SK-N-SH (cell line): ENCODE measurements around the gene CIP2A. TPM values are rescaled to one million over a fixed set of nuclear protein-coding genes. Genes with fewer than 3 reads are reported as not detected.

Experiments used
- ELF1 ChIP-seq: IDR thresholded peaks from 2 replicates; pipeline ENCODE4 v1.4.0; 2012
- EP300 ChIP-seq, 2 experiments: IDR thresholded peaks; 2 replicates each; pipeline versions ENCODE4 v1.4.0 to v1.6.1; 2012; ENCODE audit warnings: borderline replicate concordance in 1 of 2, low read depth in 1 of 2, low read length in 1 of 2
- FOSL2 ChIP-seq: IDR thresholded peaks from 2 replicates; pipeline ENCODE4 v1.4.0; 2012; ENCODE audit warnings: low read depth, mild to moderate bottlenecking, moderate library complexity, borderline replicate concordance
- FOXJ3 ChIP-seq: sonication (generic); formaldehyde crosslinking; IDR thresholded peaks from 2 replicates; pipeline ENCODE4 v1.5.1; 2020; ENCODE audit warnings: mild to moderate bottlenecking, missing genetic modification reagents
- FOXM1 ChIP-seq: IDR thresholded peaks from 2 replicates; pipeline ENCODE4 v1.4.0; 2012; ENCODE audit warnings: low read depth, mild to moderate bottlenecking
- IRF3 ChIP-seq: fragments of 150-350 bp; IDR thresholded peaks from 2 replicates; pipeline ENCODE4 v1.6.1; 2016; ENCODE audit warnings: mild to moderate bottlenecking, low read depth, low read length
- MAX ChIP-seq: IDR thresholded peaks from 2 replicates; pipeline ENCODE4 v1.4.0; 2012; ENCODE audit warnings: low read depth
- MEF2A ChIP-seq: IDR thresholded peaks from 2 replicates; pipeline ENCODE4 v1.4.0; 2012; ENCODE audit warnings: low read depth, borderline replicate concordance
- NFIC ChIP-seq: IDR thresholded peaks from 2 replicates; pipeline ENCODE4 v1.4.0; 2012; ENCODE audit warnings: borderline replicate concordance
- NRF1 ChIP-seq: IDR thresholded peaks from 2 replicates; pipeline ENCODE4 v1.6.1; 2012; ENCODE audit warnings: low read depth, mild to moderate bottlenecking, low read length
- RAD21 ChIP-seq: IDR thresholded peaks from 2 replicates; pipeline ENCODE4 v1.6.1; 2012; ENCODE audit warnings: mild to moderate bottlenecking, low read length
- REST ChIP-seq: IDR thresholded peaks from 2 replicates; pipeline ENCODE4 v1.6.1; 2012; ENCODE audit warnings: mild to moderate bottlenecking, low read depth, low read length, moderate library complexity
- RFX5 ChIP-seq: IDR thresholded peaks from 2 replicates; pipeline ENCODE4 v1.6.1; 2012; ENCODE audit warnings: mild to moderate bottlenecking, improper control_type of control experiment, low read length
- RXRA ChIP-seq: IDR thresholded peaks from 2 replicates; pipeline ENCODE4 v1.4.0; 2012; ENCODE audit warnings: low read depth, mild to moderate bottlenecking, borderline replicate concordance
- SMC3 ChIP-seq: IDR thresholded peaks from 2 replicates; pipeline ENCODE4 v1.6.1; 2012; ENCODE audit warnings: low read depth, low read length, improper control_type of control experiment
- TAF1 ChIP-seq: IDR thresholded peaks from 2 replicates; pipeline ENCODE4 v1.6.1; 2012; ENCODE audit warnings: low read depth, mild to moderate bottlenecking, low read length, moderate library complexity, borderline replicate concordance
- TEAD4 ChIP-seq: IDR thresholded peaks from 2 replicates; pipeline ENCODE4 v1.4.0; 2012; ENCODE audit warnings: mild to moderate bottlenecking, borderline replicate concordance; ENCODE audit not compliant: insufficient read depth
- USF2 ChIP-seq: fragments of 150-350 bp; IDR thresholded peaks from 2 replicates; pipeline ENCODE4 v1.6.1; 2017; ENCODE audit warnings: antibody characterized with exemption, low read length, low read depth, borderline replicate concordance
- YY1 ChIP-seq: IDR thresholded peaks from 2 replicates; pipeline ENCODE4 v1.4.0; 2012; ENCODE audit warnings: low read depth, mild to moderate bottlenecking
- ZBTB33 ChIP-seq: IDR thresholded peaks from 2 replicates; pipeline ENCODE4 v1.4.0; 2012; ENCODE audit warnings: low read depth, borderline replicate concordance
- polyA plus RNA-seq, 3 experiments: library from polyadenylated mRNA; depleted of rRNA; stranded (reverse); fragments of >200 nt; gene quantifications; 2 replicates each; pipeline ENCODE4 v1.2.3, GENCODE V29; 2012

The CIP2A gene
- polyA plus RNA-seq, 1 of the 3 experiments (the other 2 are of a cell fraction), result 7.1 TPM

GRCh38 chr3:108511055-108511454 is 78.2 kb downstream of the CIP2A start (continued):
- TF ChIP-seq ZBTB33, result no peak
- TF ChIP-seq SMC3, result no peak; the same call in 1 of the 2 replicates
- TF ChIP-seq TEAD4, result no peak
- no peak for TF ChIP-seq RFX5
- TF ChIP-seq FOXJ3 (CRISPR knock-in tag), result peak; percentile 60
- TF ChIP-seq EP300 (IDR thresholded peaks at IDR 0.05; ENCODE audit: borderline replicate concordance in 1 of 2, low read depth in 1 of 2, low read length in 1 of 2), result peak in 1 of 2 experiments; percentile 86; a peak in 2 of 4 replicates
- TF ChIP-seq IRF3, result no peak
- no peak for TF ChIP-seq ELF1
- no peak for TF ChIP-seq RXRA
- peak; percentile 57 for TF ChIP-seq RAD21
- no peak for TF ChIP-seq FOXM1
- TF ChIP-seq TAF1, result no peak
- no peak for TF ChIP-seq REST
- TF ChIP-seq FOSL2, result no peak
- TF ChIP-seq MAX, result no peak
- TF ChIP-seq USF2, result no peak
- TF ChIP-seq YY1, result no peak
- no peak for TF ChIP-seq NFIC
- no peak for TF ChIP-seq NRF1
- TF ChIP-seq MEF2A, result no peak
